ENCODE results near the gene SLC22A7.
"Not testable (repeated sequence)": the region's sequence is repeated elsewhere in the genome, so short reads cannot be mapped to it uniquely, and the experiment has no call there.

The SLC22A7 gene

DNA sequence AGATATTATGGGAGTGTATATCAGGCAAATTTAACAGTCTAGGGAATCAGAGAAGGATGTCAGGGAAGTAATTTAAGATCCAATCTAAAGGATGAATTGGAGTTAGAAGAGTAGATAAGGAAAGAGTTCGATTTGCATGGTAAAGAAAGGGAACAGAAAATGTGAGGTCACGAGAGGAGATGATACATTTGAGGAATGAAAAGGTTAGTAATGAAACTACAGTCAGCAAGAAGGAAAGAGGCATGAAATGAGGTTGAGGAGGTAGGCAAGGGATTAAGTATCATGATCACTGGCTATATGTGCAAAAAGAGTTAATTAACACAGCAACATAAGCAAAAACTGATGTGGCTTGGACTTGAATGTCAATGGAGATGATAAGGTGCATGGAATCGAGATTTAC, 49.0 kb downstream of the SLC22A7 start:
- DNase-seq, result no peak

DNA sequence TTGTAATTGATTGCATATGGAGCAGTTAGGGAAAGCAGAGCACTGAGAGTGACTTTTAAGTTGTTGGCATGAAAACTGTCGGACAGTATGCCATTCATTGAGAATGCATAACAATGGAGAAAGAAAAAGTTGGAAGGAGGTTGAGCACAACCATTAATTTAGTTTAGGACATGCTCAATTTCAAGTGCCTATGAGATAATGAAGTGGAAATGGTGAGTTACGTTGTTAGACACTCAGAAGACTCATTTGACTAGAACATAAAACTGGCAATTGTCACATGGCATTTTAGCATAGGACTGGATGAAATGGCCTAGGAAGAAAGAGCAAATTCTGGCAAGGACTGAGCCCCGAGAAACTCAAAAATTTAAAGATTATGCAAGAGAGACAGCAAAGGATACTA, 49.4 kb downstream of the SLC22A7 start:
- no peak for DNase-seq

DNA sequence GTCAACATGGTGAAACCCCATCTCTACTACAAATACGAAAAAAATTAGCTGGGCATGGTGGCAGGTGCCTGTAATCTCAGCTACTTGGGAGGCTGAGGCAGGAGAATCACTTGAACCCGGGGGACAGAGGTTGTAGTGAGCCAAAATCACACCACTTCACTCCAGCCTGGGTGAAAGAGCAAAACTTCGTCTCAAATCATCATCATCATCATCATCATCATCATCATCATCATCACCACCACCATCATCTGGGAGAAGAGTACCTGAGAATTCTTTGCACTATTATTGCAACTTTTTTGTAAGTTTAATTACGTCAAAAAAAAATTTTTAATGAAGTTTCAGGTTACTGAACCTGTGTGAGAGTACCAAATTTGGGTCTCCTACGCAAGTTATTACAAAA, 53.9 kb downstream of the SLC22A7 start:
- not testable (repeated sequence) for DNase-seq
